Stimulated activated effector memory CD8-positive, alpha-beta T cell treated with anti-CD3 and anti-CD28 coated beads, Interleukin-12 subunit alpha, Interleukin-12 subunit beta, amount 100 ng/mL, for 72 hours (primary cell): ENCODE results near the gene CDX2.

Experiments used
- ATAC-seq: fragments of 150-1000 bp; cut with Tn5 transposase; 2 replicates; pipeline ENCODE4 v1.10.0; 2021
- DNase-seq, 2 donors: peaks; one replicate each; pipeline ENCODE4 v3.0.0; 2021 to 2022; ENCODE audit warnings: low spot score in 2 of 2
- H3K27ac Mint-ChIP-seq: one replicate; pipeline ENCODE4 v1.8.0; 2022; ENCODE audit warnings: mild to moderate bottlenecking, mixed read lengths
- H3K36me3 Mint-ChIP-seq: one replicate; pipeline ENCODE4 v1.8.0; 2022; ENCODE audit warnings: mild to moderate bottlenecking, mixed read lengths
- H3K4me1 Mint-ChIP-seq: one replicate; pipeline ENCODE4 v1.8.0; 2022; ENCODE audit warnings: mixed read lengths
- H3K4me3 Mint-ChIP-seq: one replicate; pipeline ENCODE4 v1.8.0; 2022; ENCODE audit warnings: mild to moderate bottlenecking, mixed read lengths
- H3K9me3 Mint-ChIP-seq: one replicate; pipeline ENCODE4 v1.8.0; 2022; ENCODE audit warnings: mixed read lengths

Gene CDX2

GRCh38 chr13:27919934-27920676 is 49.0 kb downstream of the CDX2 start, which contains the start of gene PDX1:
TSS of gene PDX1 (plus strand) at chr13:27920000. CDS start at chr13:27920139, 139 bp downstream.
- Mint-ChIP-seq H3K27ac (no peak within 1 kb of the TSS), H3K36me3 (peaks cover 9% of the 10 kb centered on the region)
- peak; percentile 55 for ATAC-seq

GRCh38 chr13:27919659-27919933 is 49.5 kb downstream of the CDX2 start:
- no peak for ATAC-seq
- Mint-ChIP-seq H3K36me3 (peaks cover 9% of the 10 kb centered on the region), H3K9me3 (no peaks in the 10 kb centered on the region), H3K27ac (no peak overlapping the region), H3K4me3 (peak overlapping the region; percentile 74), H3K4me1 (peaks cover 42% of the 10 kb centered on the region)
- DNase-seq: no peak

More at GRCh38 chr13:27919934-27920676, 49.0 kb downstream of the CDX2 start, which contains the start of gene PDX1:
- no peak for DNase-seq
- Mint-ChIP-seq H3K4me1 (peaks cover 42% of the 10 kb centered on the region), H3K9me3 (no peaks in the 10 kb centered on the region), H3K4me3 (peak within 1 kb of the TSS; percentile 74)

GRCh38 chr13:27918918-27919658 is 50.0 kb downstream of the CDX2 start:
- no peak overlapping the region for H3K4me3 Mint-ChIP-seq
- DNase-seq (no peak), ATAC-seq (no peak)
- H3K4me1 Mint-ChIP-seq: peaks cover 39% of the 10 kb centered on the region
- no peak overlapping the region for H3K27ac Mint-ChIP-seq
- no peaks in the 10 kb centered on the region for H3K9me3 Mint-ChIP-seq
- peaks cover 9% of the 10 kb centered on the region for H3K36me3 Mint-ChIP-seq

GRCh38 chr13:27918041-27918917 is 50.8 kb downstream of the CDX2 start:
- no peak overlapping the region for H3K27ac Mint-ChIP-seq
- H3K4me1 Mint-ChIP-seq: peaks cover 31% of the 10 kb centered on the region
- peak overlapping the region; percentile 58 for H3K4me3 Mint-ChIP-seq
- ATAC-seq (no peak), DNase-seq (no peak)
- no peaks in the 10 kb centered on the region for H3K9me3 Mint-ChIP-seq
- H3K36me3 Mint-ChIP-seq: peaks cover 9% of the 10 kb centered on the region

GRCh38 chr13:27917121-27917947 is 51.8 kb downstream of the CDX2 start:
- Mint-ChIP-seq H3K27ac (no peak overlapping the region), H3K4me1 (peaks cover 28% of the 10 kb centered on the region), H3K36me3 (peaks cover 9% of the 10 kb centered on the region), H3K9me3 (no peaks in the 10 kb centered on the region), H3K4me3 (peak overlapping the region; percentile 58)
- ATAC-seq (no peak), DNase-seq (no peak)

GRCh38 chr13:27915301-27916207 is 53.6 kb downstream of the CDX2 start:
- Mint-ChIP-seq H3K36me3 (peaks cover 9% of the 10 kb centered on the region), H3K4me3 (no peak overlapping the region), H3K9me3 (no peaks in the 10 kb centered on the region), H3K4me1 (peaks cover 22% of the 10 kb centered on the region), H3K27ac (no peak overlapping the region)
- DNase-seq (no peak), ATAC-seq (peak; percentile 16)

GRCh38 chr13:27913160-27913559 is 56.0 kb downstream of the CDX2 start:
- H3K36me3 Mint-ChIP-seq: peaks cover 5% of the 10 kb centered on the region
- H3K4me3 Mint-ChIP-seq: no peak overlapping the region
- H3K9me3 Mint-ChIP-seq: no peaks in the 10 kb centered on the region

GRCh38 chr13:27911521-27911920 is 57.6 kb downstream of the CDX2 start:
- no peak for ATAC-seq
- Mint-ChIP-seq H3K9me3 (no peaks in the 10 kb centered on the region), H3K4me1 (no peaks in the 10 kb centered on the region), H3K27ac (no peak overlapping the region), H3K36me3 (no peaks in the 10 kb centered on the region), H3K4me3 (no peak overlapping the region)
- no peak for DNase-seq

More at GRCh38 chr13:27913160-27913559, 56.0 kb downstream of the CDX2 start:
- ATAC-seq (no peak), DNase-seq (no peak)
- Mint-ChIP-seq H3K4me1 (peaks cover 13% of the 10 kb centered on the region), H3K27ac (no peak overlapping the region)
